Endothelial cell of umbilical vein (primary cell): ENCODE measurements around the gene C10orf143.

ENCODE experiments used
- CTCF ChIP-seq, 2 donors: IDR thresholded peaks; 1 replicate in 1 of 2; 2 replicates in 1 of 2; pipeline ENCODE4 v1.5.1; 2011; ENCODE audit warnings: low read length in 2 of 2, mild to moderate bottlenecking in 2 of 2, moderate library complexity in 2 of 2, control low read depth in 1 of 2, inconsistent platforms in 1 of 2, low read depth in 1 of 2; ENCODE audit not compliant: insufficient read depth in 1 of 2; ENCODE audit errors: extremely low read depth in 1 of 2
- JUN ChIP-seq: IDR thresholded peaks from 2 replicates; pipeline ENCODE4 v1.6.1; 2011; ENCODE audit warnings: borderline replicate concordance, low read depth; ENCODE audit not compliant: insufficient read length, insufficient read depth

- TF ChIP-seq CTCF (IDR thresholded peaks at IDR 0.05; ENCODE audit: extremely low read depth in 1 of 2, insufficient read depth in 1 of 2, low read depth in 1 of 2, low read length in 2 of 2) (no peak), JUN (no peak)
These were observed 48.4 kb downstream of the C10orf143 start for GRCh38 chr10:130062201-130062600.
